Activated CD4-positive, alpha-beta T cell treated with anti-CD3 and anti-CD28 coated beads for 4 hours (primary cell): ENCODE data around the gene EXOSC6.
"Not testable (repeated sequence)": the region's sequence is repeated elsewhere in the genome, so short reads cannot be mapped to it uniquely, and the experiment has no call there.

Experiments
- DNase-seq, 2 donors: peaks; one replicate each; pipeline ENCODE4 v3.0.0-alpha.2; 2020

EXOSC6 gene

GRCh38 chr16:70251629-70252354, at the start of gene EXOSC6:
TSS of gene EXOSC6 (minus strand) at chr16:70251940. CDS start at chr16:70251900, 40 bp downstream.
- DNase-seq = peak; percentile 87 to 90

- no peak for DNase-seq
These were observed 49.4 kb upstream of the EXOSC6 start for GRCh38 chr16:70301121-70301520.

DNA sequence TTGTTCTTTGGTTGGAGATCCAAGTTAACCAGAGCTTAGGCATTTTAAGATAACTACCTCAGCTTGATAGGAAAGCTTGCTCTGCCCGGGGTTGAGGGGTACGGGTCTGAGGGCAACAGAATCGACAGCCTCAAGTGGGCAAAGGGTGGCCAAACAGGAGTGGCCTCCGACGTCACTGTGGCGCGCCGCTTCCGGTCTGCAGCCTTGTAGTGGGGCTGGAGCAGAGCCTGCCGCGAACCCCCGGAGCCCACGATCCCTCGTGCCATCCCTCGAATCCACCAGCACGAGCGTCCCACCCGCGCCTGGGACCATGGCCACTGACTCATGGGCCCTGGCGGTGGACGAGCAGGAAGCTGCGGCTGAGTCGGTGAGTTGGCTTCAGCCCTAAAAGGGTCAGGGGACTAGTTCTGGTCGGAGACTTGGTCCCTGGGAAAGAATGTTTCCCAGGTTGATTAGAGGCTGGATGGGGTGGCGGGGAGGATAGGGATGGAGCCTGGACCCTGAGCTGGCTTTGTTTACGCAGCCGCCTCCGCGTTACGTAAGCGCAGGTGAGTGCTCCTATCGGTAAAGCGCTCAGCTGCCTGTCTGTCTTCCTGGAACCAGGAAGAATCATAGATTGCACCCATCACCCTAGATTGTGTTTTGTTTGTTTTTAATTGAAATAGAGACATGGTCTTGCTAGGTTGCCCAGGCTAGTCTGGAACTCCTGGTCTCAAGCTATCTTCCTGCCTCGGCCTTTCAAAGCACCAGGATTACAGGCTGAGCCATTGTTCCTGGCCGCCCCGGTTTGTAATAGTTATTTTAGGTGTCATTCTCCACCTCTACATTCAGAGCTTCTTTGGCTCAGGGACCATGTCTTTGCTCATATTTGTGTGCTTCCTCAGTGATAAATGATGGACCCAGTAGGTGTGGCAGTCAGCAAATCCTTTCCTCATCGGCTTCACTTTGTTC, 47.5 kb upstream of the EXOSC6 start, which contains the start of gene DDX19B:
DDX19B (plus strand) TSS at position 199 of the 951 bp plus-strand sequence; CDS start at position 311, 112 bp downstream.
- DNase-seq = peak; percentile 44 to 51

- DNase-seq = no peak
These were observed 43.9 kb upstream of the EXOSC6 start for GRCh38 chr16:70295634-70296033.

DNA sequence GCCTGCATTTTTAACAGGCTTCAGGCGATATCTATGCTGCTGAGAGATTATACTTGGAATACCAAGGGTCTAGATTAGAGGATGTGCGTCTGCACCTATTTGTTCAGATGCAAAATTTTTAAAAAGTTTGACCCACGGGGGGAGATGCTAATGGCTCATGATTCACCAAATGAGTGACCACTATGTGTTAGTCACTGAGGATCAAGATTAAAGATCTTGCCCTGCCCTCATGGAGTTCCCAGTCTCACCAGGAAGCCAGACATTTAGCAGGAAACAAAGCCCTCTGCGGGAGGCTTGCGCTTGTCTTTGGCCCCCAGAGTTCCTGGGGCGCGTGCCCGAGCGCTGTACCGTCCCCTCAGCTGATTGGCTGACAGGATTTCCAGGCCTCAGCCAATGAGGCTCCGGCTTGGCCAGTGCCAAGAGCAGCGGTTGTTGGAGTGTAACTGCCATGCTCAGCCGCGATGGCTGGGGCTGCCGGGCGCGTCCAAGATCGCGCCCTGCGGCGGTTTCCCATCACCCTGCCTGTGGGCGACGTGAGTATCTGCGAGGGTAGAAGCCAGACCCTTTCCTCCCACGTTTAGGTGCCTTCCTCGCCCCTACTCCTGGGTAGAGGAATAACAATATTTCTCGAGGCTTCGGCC, 42.8 kb upstream of the EXOSC6 start:
- DNase-seq = no peak

DNA sequence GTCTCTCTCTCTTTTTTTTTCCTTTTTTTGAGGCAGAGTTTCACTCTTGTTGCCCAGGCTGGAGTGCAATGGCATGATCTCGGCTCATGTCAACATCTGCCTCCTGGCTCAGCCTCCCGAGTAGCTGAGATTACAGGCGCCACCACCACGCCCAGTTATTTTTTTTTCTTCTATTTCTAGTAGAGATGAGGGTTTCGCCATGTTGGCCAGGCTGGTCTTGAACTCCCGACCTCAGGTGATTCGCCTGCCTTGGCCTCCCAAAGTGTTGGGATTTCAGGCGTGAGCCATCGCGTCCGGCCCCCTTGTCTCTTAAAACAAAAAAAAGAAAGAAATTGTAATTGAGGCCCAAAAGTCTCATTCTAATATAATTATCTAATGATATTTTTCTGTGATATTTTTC, 40.4 kb upstream of the EXOSC6 start:
- not testable (repeated sequence) for DNase-seq

DNA sequence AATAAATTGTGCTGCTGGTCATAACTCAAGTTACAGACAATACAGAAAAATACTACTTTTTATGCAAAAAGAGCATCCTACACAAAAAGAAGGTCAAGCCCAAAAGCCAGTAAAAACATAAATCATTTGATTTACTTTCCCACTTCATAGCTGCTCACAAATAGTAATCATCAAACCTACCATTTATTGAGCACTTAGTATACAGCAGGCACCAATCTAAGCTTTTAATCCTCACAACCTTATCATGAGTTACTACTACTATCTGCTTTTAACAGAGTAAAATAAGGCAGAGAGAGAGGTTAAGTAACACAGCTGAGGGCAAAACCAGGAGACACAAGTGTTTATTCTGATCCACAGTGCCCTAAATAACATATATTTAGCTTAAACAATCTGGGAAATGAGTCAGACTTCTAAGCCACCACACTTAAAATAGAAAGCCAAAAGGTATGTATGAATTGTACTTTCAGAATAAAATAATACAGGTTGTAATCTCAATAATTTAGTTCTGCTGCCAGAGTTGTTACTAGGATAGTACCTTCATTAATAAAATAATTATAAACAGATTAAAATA, 39.3 kb upstream of the EXOSC6 start:
- no peak for DNase-seq

- peak; percentile 94 to 96 for DNase-seq
These were observed 37.7 kb upstream of the EXOSC6 start, which contains the start of gene AARS1 for GRCh38 chr16:70289229-70290094. TSS of gene AARS1 (minus strand) at chr16:70289506. CDS start at chr16:70282763, 6,743 bp downstream.

DNA sequence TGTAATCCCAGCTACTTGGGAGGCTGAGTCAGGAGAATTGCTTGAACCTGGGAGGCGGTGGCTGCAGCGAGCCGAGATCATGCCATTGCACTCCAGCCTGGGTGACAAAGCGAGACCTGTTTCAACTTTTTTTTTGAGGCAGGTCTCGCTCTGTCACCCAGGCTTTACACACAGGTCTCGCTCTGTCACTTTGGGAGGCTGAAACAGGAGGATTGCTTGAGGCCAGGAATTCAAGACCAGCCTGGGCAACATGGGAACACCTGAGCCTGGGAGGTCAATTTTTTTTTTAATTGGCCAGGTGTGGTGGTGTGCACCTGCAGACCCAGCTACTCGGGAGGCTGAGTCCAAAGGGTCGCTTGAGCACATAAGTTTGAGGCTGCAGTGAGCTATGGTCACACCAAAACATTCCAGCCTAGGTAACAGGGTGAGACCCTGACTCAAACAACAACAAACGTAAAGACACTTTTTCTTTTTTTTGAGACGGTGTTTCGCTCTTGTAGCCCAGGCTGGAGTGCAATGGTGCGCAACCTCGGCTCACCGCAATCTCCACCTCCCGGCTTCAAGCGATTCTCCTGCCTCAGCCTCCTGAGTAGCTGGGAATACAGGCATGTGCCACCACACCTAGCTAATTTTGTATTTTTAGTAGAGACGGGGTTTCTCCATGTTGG, 35.7 kb upstream of the EXOSC6 start:
- not testable (repeated sequence) for DNase-seq

- no peak for DNase-seq
These were observed 24.7 kb upstream of the EXOSC6 start for GRCh38 chr16:70276392-70276791.

DNA sequence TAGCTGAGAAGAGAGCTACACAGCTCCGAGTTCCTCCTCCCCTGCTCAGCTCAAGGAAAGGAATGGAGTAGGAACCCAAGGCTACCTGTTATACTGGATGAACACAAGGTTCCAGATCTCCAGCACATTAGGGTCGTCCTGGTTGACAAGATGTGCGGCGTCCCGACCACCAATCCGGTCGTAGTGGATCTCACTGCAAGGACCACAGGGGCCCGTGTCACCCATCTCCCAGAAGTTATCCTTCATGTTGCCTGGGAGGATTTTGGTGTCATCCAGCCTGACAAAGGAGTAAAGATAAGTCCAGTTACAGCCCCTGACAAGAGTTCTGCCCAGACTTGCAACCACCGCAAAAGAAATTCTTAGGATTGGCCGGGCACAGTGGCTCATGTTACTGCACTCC, 20.0 kb upstream of the EXOSC6 start:
- no peak for DNase-seq

DNA sequence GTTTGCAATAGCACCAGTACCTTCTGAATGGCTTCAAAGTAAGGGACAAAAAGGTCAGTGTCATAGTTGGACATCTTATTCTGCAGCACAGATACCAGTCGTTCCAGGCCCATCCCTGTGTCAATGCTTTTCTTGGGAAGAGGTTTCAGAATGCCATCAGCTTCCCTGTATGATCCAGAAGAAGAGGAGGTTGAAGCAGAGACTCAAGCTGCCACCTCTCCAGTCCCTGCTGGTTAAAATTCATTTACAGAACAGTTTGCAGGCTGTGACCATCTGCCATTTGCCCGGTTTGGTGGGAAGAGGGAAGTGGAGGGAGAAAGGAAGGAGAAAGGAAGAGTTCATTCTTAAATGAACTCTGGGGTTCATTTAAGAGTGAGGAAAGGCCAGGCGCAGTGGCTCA, 18.4 kb upstream of the EXOSC6 start:
- no peak for DNase-seq

DNA sequence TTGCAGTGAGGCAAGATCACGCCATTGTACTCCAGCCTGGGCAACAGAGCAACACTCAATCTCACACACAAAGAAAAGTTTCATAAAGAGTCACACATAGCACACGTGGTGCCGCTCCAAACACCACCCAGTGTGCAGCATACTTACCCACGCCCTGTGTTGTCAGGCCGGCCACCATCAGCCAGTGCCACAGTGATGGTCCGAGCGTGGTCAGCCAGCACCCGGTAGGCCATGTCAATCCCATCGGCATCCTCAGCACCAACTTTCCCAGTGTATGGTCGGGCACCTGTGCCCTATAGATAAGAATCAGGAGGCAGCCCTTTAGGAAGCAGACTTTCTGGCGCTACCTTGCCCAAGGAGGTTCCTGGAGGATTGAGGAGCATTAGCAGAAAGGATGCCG, 17.7 kb upstream of the EXOSC6 start:
- DNase-seq = no peak

DNA sequence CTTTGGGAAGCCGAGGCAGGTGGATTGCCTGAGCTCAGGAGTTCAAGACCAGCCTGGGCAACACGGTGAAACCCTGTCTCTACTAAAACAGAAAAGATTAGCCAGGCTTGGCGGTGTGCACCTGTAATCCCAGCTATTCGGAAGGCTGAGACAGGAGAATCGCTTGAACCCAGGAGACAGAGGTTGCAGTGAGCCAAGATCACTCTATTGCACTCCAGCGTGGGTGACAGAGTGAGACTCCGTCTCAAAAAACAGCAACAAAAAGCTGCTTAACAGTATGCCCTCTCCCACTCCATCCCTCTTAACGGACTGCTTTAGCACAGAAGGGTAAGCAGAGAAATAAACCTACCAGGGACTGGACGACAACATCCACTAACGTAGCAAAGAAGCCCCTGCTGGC, 16.2 kb upstream of the EXOSC6 start:
- not testable (repeated sequence) for DNase-seq

DNA sequence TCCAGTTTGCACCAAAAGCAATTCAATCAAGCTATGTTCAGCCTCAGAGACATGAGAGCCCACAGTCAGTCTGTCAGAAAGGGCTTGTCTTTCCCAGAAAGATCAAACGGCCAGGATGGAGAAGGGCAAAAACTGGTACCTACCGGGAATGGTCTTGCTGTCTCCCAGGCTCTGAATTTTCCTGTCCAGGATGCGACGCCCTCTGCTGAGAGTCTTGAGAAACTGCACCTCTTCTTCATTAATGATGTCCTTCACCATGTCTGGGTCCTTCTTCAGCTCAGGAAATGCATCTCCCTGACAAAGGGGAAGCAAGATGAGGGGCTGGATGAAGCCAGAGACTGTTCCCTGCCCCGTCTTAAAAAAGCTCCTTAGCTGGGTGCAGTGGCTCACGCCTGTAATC, 15.8 kb upstream of the EXOSC6 start:
- DNase-seq = peak in 1 of 2 donors; percentile 26

DNA sequence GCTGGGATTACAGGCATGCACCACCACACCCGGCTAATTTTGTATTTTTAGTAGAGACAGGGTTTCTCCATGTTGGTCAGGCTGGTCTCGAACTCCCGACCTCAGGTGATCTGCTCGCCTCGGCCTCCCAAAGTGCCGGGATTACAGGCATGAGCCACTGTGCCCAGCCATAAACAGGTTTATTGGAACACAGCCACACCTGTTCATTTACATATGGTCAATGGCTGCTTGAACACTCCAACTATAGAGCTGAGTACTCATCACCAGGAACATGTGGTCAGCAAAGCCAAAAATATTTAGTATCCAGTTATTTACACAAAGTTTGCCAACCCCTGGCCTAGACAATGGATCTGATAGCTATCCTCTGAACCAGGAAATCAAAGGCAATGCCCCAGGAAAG, 8.2 kb upstream of the EXOSC6 start:
- DNase-seq = not testable (repeated sequence)

DNA sequence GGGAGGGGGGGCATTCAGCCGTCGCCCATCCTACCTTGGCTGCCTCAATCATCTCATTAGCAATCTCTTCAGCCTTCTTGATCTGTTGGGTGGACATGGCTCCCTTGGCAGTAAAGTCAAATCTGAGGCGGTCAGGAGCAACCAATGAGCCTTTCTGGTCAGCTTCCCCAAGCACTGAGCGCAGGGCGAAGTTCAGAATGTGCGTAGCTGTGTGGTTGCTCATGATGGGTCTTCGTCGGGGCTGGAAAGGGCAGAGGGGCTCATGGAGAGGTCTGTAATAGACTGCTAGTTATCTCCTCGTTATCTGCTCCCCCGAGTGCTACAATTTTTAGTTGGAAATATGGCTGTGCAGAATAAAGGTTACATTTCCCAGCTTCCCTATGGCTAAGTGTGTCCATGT, 7.2 kb upstream of the EXOSC6 start:
- no peak for DNase-seq

DNA sequence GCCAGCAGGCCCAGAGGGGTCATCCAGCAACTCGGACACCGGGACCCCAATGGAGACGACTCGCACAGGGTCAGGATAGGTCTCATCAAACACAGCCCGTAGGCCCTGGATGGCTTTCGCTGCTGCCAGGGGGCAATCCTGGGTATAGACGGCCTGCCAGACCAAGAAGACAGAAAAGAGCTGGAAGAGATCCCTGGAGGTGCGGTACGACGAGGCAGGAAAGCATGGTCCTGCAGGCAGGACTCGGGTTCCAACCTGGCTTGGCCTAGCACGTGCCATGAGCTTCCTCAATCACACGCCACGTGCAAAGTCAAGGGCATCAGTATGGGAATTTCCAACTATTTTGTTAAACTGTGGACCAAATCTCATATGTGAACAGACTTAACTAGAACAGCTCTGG, 6.3 kb upstream of the EXOSC6 start:
- no peak for DNase-seq

- DNase-seq = no peak
These were observed 5.7 kb upstream of the EXOSC6 start for GRCh38 chr16:70257391-70257790.

DNA sequence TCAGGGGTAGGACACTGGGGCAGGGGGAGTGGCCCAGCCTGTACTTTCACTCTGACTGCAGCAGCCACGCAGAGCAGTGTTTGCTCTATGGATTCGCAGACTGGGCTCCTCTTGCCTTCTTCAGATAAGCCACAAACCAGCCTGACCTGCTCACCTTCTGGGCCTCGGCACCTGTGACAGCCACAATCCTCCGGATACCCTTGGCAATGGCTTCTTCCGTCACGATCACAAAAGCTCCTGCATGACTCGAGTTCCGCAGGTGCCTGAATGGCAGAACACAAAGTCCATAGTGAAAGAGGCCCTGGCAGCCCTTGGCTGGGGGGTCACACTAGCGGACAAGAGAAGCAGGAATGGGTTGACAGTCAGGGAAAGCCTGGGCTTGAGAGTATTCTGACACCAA, 3.8 kb upstream of the EXOSC6 start:
- no peak for DNase-seq

DNA sequence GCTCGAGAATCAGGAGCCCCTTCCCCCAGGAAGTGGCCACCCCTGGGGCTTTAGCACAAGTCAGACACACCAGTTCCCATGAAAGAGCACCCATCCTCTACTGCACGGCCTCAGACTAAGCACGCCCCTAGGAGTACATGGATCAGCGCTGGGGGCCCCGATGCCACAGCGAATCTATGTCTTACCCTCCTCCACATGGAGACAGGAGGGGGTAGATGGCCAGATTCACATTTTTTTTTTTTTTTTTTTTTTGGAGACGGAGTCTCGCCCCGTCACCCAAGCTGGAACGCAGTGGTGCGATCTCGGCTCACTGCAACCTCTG, 3.2 kb upstream of the EXOSC6 start:
- no peak for DNase-seq
